GM19238 (cell line): ENCODE results near the gene SPART.
"Not testable (repeated sequence)": the region's sequence is repeated elsewhere in the genome, so short reads cannot be mapped to it uniquely, and the experiment has no call there.

ENCODE experiments used
- DNase-seq: peaks from one replicate; pipeline ENCODE4 v3.0.0; 2011; ENCODE audit warnings: low spot score; ENCODE audit not compliant: insufficient read length

The SPART gene

GRCh38 chr13:36354842-36355623 is 8.8 kb upstream of the SPART start:
- DNase-seq: no peak

- DNase-seq: no peak
Measured at GRCh38 chr13:36353001-36353400, 6.8 kb upstream of the SPART start.

GRCh38 chr13:36352350-36352749 is 6.2 kb upstream of the SPART start:
- DNase-seq: no peak

GRCh38 chr13:36347531-36348210 is 1.5 kb upstream of the SPART start:
- DNase-seq: no peak

GRCh38 chr13:36345438-36346221 is 564 bp downstream of the SPART start:
- DNase-seq: peak; percentile 1

- DNase-seq: peak; percentile 1
Measured at GRCh38 chr13:36344886-36345437, 1.2 kb downstream of the SPART start.

GRCh38 chr13:36344173-36344572 is 2.0 kb downstream of the SPART start:
- DNase-seq: no peak

- no peak for DNase-seq
Measured at GRCh38 chr13:36343766-36344165, 2.4 kb downstream of the SPART start.

- DNase-seq: no peak
Measured at GRCh38 chr13:36342715-36343114, 3.5 kb downstream of the SPART start.

GRCh38 chr13:36341718-36342117 is 4.5 kb downstream of the SPART start:
- no peak for DNase-seq

GRCh38 chr13:36339600-36340155 is 6.5 kb downstream of the SPART start:
- DNase-seq: no peak

- DNase-seq: no peak
Measured at GRCh38 chr13:36337938-36338641, 8.1 kb downstream of the SPART start.

GRCh38 chr13:36332986-36333385 is 13.2 kb downstream of the SPART start:
- DNase-seq: no peak

GRCh38 chr13:36332255-36332654 is 13.9 kb downstream of the SPART start:
- DNase-seq: not testable (repeated sequence)

- DNase-seq: no peak
Measured at GRCh38 chr13:36331280-36331679, 14.9 kb downstream of the SPART start.

GRCh38 chr13:36329361-36329760 is 16.8 kb downstream of the SPART start:
- no peak for DNase-seq

GRCh38 chr13:36328821-36329220 is 17.4 kb downstream of the SPART start:
- no peak for DNase-seq

- DNase-seq: no peak
Measured at GRCh38 chr13:36325912-36326311, 20.3 kb downstream of the SPART start.

GRCh38 chr13:36324881-36325280 is 21.3 kb downstream of the SPART start:
- DNase-seq: not testable (repeated sequence)

- no peak for DNase-seq
Measured at GRCh38 chr13:36323951-36324566, 22.1 kb downstream of the SPART start.
